Measurements from ENCODE around the gene SLC25A4. TPM values are rescaled to one million over a fixed set of nuclear protein-coding genes. Genes with fewer than 3 reads are reported as not detected.

Gene SLC25A4
- total RNA-seq, 1 donor from 2014 or later: 33.1 TPM

DNA sequence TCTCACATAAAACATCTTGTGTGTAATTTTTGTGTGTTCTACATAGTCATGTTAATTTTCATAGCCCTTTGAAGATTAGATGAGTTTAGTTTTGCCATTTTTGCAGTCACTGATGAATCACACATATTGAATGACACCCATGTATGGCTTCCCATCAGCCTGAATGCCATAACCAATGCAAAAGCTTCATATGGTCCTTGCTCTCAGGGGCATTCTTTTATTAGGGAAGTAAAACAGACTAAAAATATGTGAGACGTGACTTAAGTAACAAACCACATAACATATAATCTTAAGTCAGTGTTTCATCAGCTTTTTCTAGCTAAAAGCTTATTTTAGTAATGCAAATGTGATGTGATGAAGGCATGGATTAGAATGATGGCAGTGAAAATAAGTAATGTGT is 8.2 kb downstream of the SLC25A4 start:
- no peaks in the 10 kb centered on the region for H3K9me3 ChIP-seq
- no peak overlapping the region for H3K4me3 ChIP-seq
- no peaks in the 10 kb centered on the region for H3K4me1 ChIP-seq
- intact Hi-C loops (cut with DNase I): no loop called here
- peaks cover 26% of the 10 kb centered on the region for H3K36me3 ChIP-seq
- no peak overlapping the region for H3K27ac ChIP-seq
- no peak for ATAC-seq
- DNase-seq: no peak
- no peaks in the 10 kb centered on the region for H3K27me3 ChIP-seq (ENCODE audit: low read depth)
- TF ChIP-seq, protein P1, sequence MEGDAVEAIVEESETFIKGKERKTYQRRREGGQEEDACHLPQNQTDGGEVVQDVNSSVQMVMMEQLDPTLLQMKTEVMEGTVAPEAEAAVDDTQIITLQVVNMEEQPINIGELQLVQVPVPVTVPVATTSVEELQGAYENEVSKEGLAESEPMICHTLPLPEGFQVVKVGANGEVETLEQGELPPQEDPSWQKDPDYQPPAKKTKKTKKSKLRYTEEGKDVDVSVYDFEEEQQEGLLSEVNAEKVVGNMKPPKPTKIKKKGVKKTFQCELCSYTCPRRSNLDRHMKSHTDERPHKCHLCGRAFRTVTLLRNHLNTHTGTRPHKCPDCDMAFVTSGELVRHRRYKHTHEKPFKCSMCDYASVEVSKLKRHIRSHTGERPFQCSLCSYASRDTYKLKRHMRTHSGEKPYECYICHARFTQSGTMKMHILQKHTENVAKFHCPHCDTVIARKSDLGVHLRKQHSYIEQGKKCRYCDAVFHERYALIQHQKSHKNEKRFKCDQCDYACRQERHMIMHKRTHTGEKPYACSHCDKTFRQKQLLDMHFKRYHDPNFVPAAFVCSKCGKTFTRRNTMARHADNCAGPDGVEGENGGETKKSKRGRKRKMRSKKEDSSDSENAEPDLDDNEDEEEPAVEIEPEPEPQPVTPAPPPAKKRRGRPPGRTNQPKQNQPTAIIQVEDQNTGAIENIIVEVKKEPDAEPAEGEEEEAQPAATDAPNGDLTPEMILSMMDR (IDR thresholded peaks at IDR 0.05): no peak

DNA sequence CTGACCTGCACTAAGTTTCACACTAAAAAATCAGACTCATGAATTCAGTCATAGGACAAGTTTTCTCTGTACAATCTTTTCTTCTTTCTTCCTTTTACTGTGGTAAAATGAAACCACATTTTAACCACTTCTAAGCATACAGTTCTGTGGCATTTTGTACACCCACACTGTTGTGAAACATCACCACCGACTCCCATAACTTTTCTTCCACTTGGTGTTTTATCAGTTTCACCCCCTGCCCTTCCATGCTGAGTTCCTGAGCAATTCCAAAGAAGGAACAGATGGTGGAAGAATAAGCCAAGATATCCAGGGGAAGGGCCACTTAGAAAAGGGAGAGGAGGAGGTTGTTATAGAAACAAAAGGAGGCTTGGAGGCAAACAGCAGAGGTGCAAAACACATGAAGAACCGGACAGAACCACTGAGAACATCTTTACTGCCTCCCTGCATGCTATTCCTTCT is 22.6 kb downstream of the SLC25A4 start:
- Histone ChIP-seq H3K27me3 (ENCODE audit: low read depth) (no peaks in the 10 kb centered on the region), H3K36me3 (peaks cover 56% of the 10 kb centered on the region), H3K27ac (no peak overlapping the region), H3K4me1 (no peaks in the 10 kb centered on the region), H3K4me3 (no peak overlapping the region), H3K9me3 (no peaks in the 10 kb centered on the region)
- TF ChIP-seq, protein P1 (IDR thresholded peaks at IDR 0.05): no peak
- DNase-seq: no peak
- no peak for ATAC-seq
- intact Hi-C loops (cut with DNase I): no loop called here

DNA sequence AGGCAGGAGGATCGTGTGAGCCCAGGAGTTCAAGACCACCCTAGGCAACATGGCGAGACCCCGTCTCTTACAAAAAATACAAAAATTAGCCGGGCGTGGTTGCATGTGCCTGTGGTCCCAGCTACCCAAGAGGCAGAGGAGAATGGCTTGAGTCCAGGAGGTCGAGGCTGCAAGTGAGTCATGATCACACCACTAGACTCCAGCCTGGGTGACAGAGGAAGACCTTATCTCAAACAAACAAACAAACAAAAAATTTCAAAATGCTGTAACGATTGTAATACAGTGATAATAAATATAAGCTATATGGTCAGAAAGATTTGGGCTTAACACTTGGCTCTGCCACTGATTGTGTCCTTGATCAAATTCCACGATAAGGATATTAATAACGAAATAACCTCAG is 24.2 kb downstream of the SLC25A4 start:
- Histone ChIP-seq H3K4me3 (no peak overlapping the region), H3K4me1 (no peaks in the 10 kb centered on the region), H3K27me3 (ENCODE audit: low read depth) (no peaks in the 10 kb centered on the region), H3K36me3 (peaks cover 51% of the 10 kb centered on the region), H3K27ac (no peak overlapping the region), H3K9me3 (no peaks in the 10 kb centered on the region)
- DNase-seq: no peak
- intact Hi-C loops (cut with DNase I): no loop called here
- no peak for ATAC-seq
- TF ChIP-seq, protein P1 (IDR thresholded peaks at IDR 0.05): no peak

DNA sequence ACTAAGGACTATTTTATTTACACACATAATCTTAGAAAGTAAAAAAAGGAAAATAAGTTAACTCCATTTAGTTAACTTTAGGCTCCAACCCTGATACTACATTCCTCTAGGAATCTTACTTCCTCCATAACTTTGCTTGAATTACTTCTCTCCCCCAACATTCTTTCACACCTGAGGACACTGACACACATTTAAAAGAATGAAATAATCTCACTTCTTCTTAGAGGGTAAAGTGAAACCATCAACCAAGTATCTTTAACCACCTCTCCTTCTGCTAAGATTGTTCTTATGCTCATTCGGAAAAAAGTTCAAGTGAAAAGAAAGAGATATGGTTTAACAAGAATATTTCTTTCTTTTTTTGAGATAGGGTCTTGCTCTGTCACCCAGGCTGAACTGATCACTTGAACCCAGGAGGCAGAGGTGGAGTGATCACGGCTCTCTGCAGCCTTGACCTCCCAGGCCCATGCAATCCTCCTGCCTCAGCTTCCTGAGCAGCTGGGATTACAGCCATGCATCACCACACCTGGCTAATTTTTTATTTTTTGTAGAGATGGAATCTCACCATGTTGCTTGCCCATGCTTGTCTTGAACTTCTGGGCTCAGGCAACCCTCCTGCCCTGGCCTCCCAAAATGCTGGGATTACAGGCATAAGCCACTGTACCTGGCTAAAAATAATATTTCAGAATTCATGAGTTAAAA is 28.5 kb downstream of the SLC25A4 start:
- intact Hi-C loops (cut with DNase I): no loop called here
- no peaks in the 10 kb centered on the region for H3K27me3 ChIP-seq (ENCODE audit: low read depth)
- no peak for ATAC-seq
- TF ChIP-seq, protein P1 (IDR thresholded peaks at IDR 0.05): no peak
- H3K9me3 ChIP-seq: no peaks in the 10 kb centered on the region
- DNase-seq: no peak
- H3K4me1 ChIP-seq: no peaks in the 10 kb centered on the region
- no peak overlapping the region for H3K27ac ChIP-seq
- H3K4me3 ChIP-seq: no peak overlapping the region
- peaks cover 56% of the 10 kb centered on the region for H3K36me3 ChIP-seq

DNA sequence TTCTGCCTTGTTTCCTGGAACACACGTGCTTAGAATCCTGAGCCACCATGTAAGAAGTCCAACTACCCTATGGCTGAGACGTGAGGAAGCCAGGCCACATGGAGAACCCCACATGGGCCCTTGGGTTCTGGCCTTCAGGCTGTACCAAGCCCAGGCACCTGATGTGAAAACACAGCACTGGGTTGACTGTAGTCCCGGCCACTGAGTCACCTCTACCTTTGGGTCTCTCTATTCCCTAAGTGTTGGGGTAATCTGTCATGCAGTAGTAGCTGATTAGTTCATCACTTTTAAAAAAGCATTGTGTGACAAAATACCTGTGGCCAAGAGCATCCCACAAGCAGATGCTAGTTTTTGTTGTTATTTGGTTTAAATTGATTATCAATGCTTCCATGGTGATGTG is 36.4 kb downstream of the SLC25A4 start:
- Histone ChIP-seq H3K9me3 (no peaks in the 10 kb centered on the region), H3K27ac (no peak overlapping the region), H3K4me1 (no peaks in the 10 kb centered on the region), H3K36me3 (peaks cover 13% of the 10 kb centered on the region), H3K27me3 (ENCODE audit: low read depth) (no peaks in the 10 kb centered on the region), H3K4me3 (no peak overlapping the region)
- TF ChIP-seq, protein P1 (IDR thresholded peaks at IDR 0.05): no peak
- DNase-seq (no peak), ATAC-seq (no peak)
- intact Hi-C loops (cut with DNase I): no loop called here
